Vagina (tissue), 2 donors: ENCODE results near the gene SLC43A1. TPM values are rescaled to one million over a fixed set of nuclear protein-coding genes. Genes with fewer than 3 reads are reported as not detected.

ENCODE experiments used
- DNase-seq, 2 donors: peaks; one replicate each; pipeline ENCODE4 v3.0.0-alpha.2; 2017; ENCODE audit errors: extremely low spot score in 2 of 2
- H3K27ac ChIP-seq: fragments of 200-600 bp; sonication (generic); one replicate; pipeline ENCODE4 v1.5.1; 2019
- H3K27me3 ChIP-seq: fragments of 200-600 bp; sonication (generic); one replicate; pipeline ENCODE4 v1.5.1; 2019
- H3K36me3 ChIP-seq, 2 donors: fragments of 200-600 bp; sonication (generic); one replicate each; pipeline ENCODE4 v1.5.1; 2017 to 2019
- H3K4me1 ChIP-seq: fragments of 200-600 bp; sonication (generic); one replicate; pipeline ENCODE4 v1.5.1; 2019
- H3K4me3 ChIP-seq, 2 donors: fragments of 200-600 bp; sonication (generic); 1 replicate in 1 of 2; 2 replicates in 1 of 2; pipeline ENCODE4 v1.5.1; 2016 to 2019
- H3K9me3 ChIP-seq: fragments of 200-600 bp; sonication (generic); one replicate; pipeline ENCODE4 v1.5.1; 2019
- POLR2A ChIP-seq, 2 donors: fragments of 450-650 bp; IDR thresholded peaks; one replicate each; pipeline ENCODE4 v1.6.1; 2017; ENCODE audit warnings: antibody characterized with exemption in 2 of 2, mild to moderate bottlenecking in 2 of 2, moderate library complexity in 2 of 2
- POLR2AphosphoS5 ChIP-seq, 2 donors: sonication (generic); formaldehyde crosslinking; IDR thresholded peaks; one replicate each; pipeline ENCODE4 v1.9.0; 2017; ENCODE audit warnings: antibody characterized with exemption in 2 of 2, mild to moderate bottlenecking in 2 of 2, low read depth in 1 of 2; ENCODE audit not compliant: insufficient read depth in 1 of 2
- intact Hi-C: fragments of 100-400 bp; cut with DNase I; formaldehyde crosslinking; loops from one replicate; pipeline ENCODE4 v1.15.1; 2023
- total RNA-seq: library from RNA; depleted of rRNA; stranded (reverse); fragments of >200 nt; gene quantifications from one replicate; pipeline ENCODE4 v1.2.3, GENCODE V29; 2016
- TF ChIP-seq, protein P1 (sequence below), 3 experiments: fragments of 450-650 bp in 2 of 3; fragments of 200-600 bp in 1 of 3; sonication (generic) in 1 of 3; IDR thresholded peaks; one replicate each; pipeline ENCODE4 v1.5.1; 2017 to 2019; ENCODE audit warnings: antibody characterized with exemption in 3 of 3, mild to moderate bottlenecking in 2 of 3, moderate library complexity in 2 of 3

SLC43A1 gene
- total RNA-seq, 1 donor from 2014 or later: 22.6 TPM

- peaks cover 0 to 90% of the 10 kb centered on the region in 2 donors for H3K36me3 ChIP-seq
- intact Hi-C loops: no loop called here
These were observed 37.0 kb upstream of the SLC43A1 start for GRCh38 chr11:57552479-57552878.

GRCh38 chr11:57551941-57552340 is 36.4 kb upstream of the SLC43A1 start:
- TF ChIP-seq POLR2A (IDR thresholded peaks at IDR 0.05) (no peak), POLR2AphosphoS5 (IDR thresholded peaks at IDR 0.05; ENCODE audit: insufficient read depth in 1 of 2, low read depth in 1 of 2) (no peak)
- TF ChIP-seq, protein P1, sequence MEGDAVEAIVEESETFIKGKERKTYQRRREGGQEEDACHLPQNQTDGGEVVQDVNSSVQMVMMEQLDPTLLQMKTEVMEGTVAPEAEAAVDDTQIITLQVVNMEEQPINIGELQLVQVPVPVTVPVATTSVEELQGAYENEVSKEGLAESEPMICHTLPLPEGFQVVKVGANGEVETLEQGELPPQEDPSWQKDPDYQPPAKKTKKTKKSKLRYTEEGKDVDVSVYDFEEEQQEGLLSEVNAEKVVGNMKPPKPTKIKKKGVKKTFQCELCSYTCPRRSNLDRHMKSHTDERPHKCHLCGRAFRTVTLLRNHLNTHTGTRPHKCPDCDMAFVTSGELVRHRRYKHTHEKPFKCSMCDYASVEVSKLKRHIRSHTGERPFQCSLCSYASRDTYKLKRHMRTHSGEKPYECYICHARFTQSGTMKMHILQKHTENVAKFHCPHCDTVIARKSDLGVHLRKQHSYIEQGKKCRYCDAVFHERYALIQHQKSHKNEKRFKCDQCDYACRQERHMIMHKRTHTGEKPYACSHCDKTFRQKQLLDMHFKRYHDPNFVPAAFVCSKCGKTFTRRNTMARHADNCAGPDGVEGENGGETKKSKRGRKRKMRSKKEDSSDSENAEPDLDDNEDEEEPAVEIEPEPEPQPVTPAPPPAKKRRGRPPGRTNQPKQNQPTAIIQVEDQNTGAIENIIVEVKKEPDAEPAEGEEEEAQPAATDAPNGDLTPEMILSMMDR (IDR thresholded peaks at IDR 0.05): no peak
- Histone ChIP-seq H3K4me3 (no peak overlapping the region), H3K4me1 (no peaks in the 10 kb centered on the region), H3K9me3 (no peaks in the 10 kb centered on the region), H3K36me3 (peaks cover 0 to 85% of the 10 kb centered on the region in 2 donors), H3K27me3 (no peaks in the 10 kb centered on the region), H3K27ac (no peak overlapping the region)
- no peak for DNase-seq
- intact Hi-C loops: no loop called here

More at GRCh38 chr11:57552479-57552878, 37.0 kb upstream of the SLC43A1 start:
- Histone ChIP-seq H3K4me1 (no peaks in the 10 kb centered on the region), H3K4me3 (no peak overlapping the region), H3K27ac (no peak overlapping the region), H3K9me3 (no peaks in the 10 kb centered on the region), H3K27me3 (no peaks in the 10 kb centered on the region)
- TF ChIP-seq POLR2A (IDR thresholded peaks at IDR 0.05): no peak
- TF ChIP-seq, protein P1 (IDR thresholded peaks at IDR 0.05): no peak
- TF ChIP-seq POLR2AphosphoS5 (IDR thresholded peaks at IDR 0.05; ENCODE audit: insufficient read depth in 1 of 2, low read depth in 1 of 2): no peak
- DNase-seq: no peak

- TF ChIP-seq, protein P1 (IDR thresholded peaks at IDR 0.05): no peak
- no peak for TF ChIP-seq POLR2A (IDR thresholded peaks at IDR 0.05)
- TF ChIP-seq POLR2AphosphoS5 (IDR thresholded peaks at IDR 0.05; ENCODE audit: insufficient read depth in 1 of 2, low read depth in 1 of 2): no peak
- no peak for DNase-seq
- peaks cover 0 to 67% of the 10 kb centered on the region in 2 donors for H3K36me3 ChIP-seq
- no peaks in the 10 kb centered on the region for H3K27me3 ChIP-seq
- no peaks in the 10 kb centered on the region for H3K4me1 ChIP-seq
- no peak overlapping the region for H3K4me3 ChIP-seq
- no peak overlapping the region for H3K27ac ChIP-seq
- intact Hi-C loops: no loop called here
- no peaks in the 10 kb centered on the region for H3K9me3 ChIP-seq
These were observed 34.5 kb upstream of the SLC43A1 start for GRCh38 chr11:57549983-57550382.

DNA sequence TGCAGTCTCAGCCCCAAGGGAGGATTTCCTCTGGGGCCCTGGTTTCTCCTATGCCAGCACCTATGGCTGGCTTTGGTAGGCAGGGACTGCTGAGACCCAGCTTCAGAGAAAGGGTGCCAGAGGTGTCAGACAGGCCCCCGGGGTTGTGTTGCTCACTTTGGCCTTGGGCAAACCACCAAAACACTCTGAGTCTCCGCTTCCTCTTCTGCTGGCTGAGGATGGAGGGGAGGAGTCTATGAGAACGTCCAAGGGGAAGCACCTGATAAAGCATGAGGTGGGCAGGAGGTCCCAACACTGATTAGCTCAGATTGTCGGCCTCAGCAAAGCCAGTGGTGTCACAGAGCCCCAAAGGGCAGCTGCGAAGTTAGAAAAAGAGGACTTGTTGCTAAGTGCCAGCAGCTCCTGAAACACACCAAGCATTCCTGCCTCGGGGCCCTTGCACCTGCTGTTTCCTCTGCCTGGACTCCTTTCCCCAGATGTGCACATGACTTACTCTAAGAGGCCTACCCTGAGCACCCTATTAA is 32.4 kb upstream of the SLC43A1 start:
- peaks cover 0 to 49% of the 10 kb centered on the region in 2 donors for H3K36me3 ChIP-seq
- TF ChIP-seq POLR2AphosphoS5 (IDR thresholded peaks at IDR 0.05; ENCODE audit: insufficient read depth in 1 of 2, low read depth in 1 of 2) (no peak), POLR2A (IDR thresholded peaks at IDR 0.05) (no peak)
- TF ChIP-seq, protein P1 (IDR thresholded peaks at IDR 0.05): no peak
- H3K27me3 ChIP-seq: no peaks in the 10 kb centered on the region
- H3K4me3 ChIP-seq: no peak overlapping the region
- H3K27ac ChIP-seq: no peak overlapping the region
- H3K9me3 ChIP-seq: no peaks in the 10 kb centered on the region
- no peak for DNase-seq
- H3K4me1 ChIP-seq: no peaks in the 10 kb centered on the region
- intact Hi-C loops: no loop called here

GRCh38 chr11:57546869-57547475 is 31.5 kb upstream of the SLC43A1 start:
- no peaks in the 10 kb centered on the region for H3K27me3 ChIP-seq
- H3K36me3 ChIP-seq: peaks cover 0 to 40% of the 10 kb centered on the region in 2 donors
- no peak overlapping the region for H3K4me3 ChIP-seq
- DNase-seq: no peak
- no peaks in the 10 kb centered on the region for H3K4me1 ChIP-seq
- TF ChIP-seq, protein P1 (IDR thresholded peaks at IDR 0.05): no peak
- TF ChIP-seq POLR2A (IDR thresholded peaks at IDR 0.05) (no peak), POLR2AphosphoS5 (IDR thresholded peaks at IDR 0.05; ENCODE audit: insufficient read depth in 1 of 2, low read depth in 1 of 2) (no peak)
- intact Hi-C loops: no loop called here
- no peaks in the 10 kb centered on the region for H3K9me3 ChIP-seq
- H3K27ac ChIP-seq: no peak overlapping the region
